RCC 7860 (cell line): ENCODE measurements around the gene ZNF582.
A peak's percentile ranks its signal among the peaks of the same experiment; 100 is the strongest.

ENCODE experiments used
- DNase-seq: peaks from one replicate; pipeline ENCODE4 v3.0.0-alpha.2; 2015; ENCODE audit warnings: low spot score
- FAIRE-seq: peaks from 2 replicates; lab custom pipeline; 2012; peaks lifted over from hg19 to GRCh38; lab: Jason Lieb, UNC

The ZNF582 gene

DNA sequence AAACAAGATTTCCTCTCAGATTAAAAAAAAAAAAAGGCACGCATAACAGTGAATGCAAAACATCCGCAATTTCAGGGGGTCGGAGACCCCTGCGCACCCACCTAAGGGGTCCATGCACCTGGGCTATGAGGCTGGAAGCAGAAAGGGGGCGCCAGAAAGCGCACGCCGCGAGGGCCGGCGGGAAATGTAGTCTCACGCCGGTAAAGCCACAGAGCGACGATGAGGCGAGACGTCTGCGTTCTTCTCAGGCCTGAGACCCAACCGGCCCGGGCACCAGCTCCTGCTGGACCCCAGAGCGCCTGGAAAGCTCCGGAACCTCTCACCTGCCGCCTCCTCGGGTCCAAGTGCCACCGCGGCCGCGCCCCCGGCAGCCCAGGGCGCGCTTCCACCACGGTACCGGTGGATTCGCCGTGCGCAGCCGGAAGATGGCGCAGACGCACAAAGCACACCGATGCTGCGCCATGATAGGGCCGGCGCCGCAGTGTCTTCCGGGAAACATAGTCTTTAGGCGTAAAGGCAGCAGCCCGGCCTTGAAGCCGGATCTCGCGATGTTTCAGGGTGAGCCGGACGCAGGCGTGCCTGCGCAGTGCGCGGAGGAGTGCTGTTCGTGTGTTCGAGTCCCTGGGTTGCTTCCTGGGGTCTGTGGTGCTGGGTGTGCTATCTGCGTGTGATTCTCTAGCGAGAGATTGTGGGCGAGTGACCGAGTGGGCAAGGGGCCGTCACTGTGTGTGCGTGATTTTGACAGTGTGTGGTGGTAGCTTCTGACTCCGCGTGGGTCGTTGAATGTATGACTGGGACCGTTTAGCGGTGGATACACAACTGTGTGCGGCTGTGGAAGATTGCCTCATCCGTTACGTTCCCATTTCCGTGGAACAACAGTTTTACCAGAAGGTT, at the start of gene ZNF582:
TSS of gene ZNF582 (minus strand) at position 416 of the 894 bp plus-strand sequence. CDS start 1,782 bp downstream, outside the sequence.
- DNase-seq (no peak), FAIRE-seq (no peak)

DNA sequence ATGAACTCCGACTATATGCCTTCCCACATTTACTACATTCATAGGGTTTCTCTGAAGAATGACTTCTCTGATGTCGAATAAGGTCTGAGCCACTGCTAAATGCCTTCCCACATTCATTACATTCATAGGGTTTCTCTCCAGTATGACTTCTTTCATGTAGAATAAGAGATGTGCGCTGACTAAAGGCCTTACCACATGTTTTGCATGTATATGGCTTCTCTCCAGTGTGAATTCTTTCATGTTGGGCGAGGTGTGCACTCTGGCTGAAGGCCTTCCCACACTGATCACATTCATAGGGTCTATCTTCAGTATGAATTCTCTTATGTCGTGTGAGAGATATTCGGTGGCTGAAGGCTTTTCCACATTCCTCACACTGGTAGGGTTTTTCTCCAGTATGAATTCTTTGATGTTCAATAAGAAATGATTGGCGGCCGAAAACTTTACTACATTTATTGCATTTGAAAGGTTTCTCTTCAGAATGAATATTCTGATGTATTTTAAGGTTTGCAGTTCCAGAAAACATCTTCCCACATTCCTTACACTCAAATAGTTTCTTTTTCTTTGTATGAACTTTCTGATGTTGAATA, 48.0 kb upstream of the ZNF582 start:
- DNase-seq (no peak), FAIRE-seq (no peak)

DNA sequence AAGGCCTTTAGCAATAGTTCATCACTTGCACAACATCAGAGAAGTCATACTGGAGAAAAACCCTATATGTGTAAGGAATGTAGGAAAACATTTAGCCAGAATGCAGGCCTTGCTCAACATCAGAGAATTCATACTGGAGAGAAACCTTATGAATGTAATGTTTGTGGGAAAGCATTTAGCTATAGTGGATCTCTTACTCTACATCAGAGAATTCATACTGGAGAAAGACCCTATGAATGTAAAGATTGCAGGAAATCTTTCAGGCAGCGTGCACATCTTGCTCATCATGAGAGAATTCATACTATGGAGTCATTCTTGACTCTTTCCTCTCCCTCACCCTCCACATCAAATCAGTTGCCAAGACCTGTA, 30.6 kb upstream of the ZNF582 start:
- DNase-seq (no peak), FAIRE-seq (no peak)

DNA sequence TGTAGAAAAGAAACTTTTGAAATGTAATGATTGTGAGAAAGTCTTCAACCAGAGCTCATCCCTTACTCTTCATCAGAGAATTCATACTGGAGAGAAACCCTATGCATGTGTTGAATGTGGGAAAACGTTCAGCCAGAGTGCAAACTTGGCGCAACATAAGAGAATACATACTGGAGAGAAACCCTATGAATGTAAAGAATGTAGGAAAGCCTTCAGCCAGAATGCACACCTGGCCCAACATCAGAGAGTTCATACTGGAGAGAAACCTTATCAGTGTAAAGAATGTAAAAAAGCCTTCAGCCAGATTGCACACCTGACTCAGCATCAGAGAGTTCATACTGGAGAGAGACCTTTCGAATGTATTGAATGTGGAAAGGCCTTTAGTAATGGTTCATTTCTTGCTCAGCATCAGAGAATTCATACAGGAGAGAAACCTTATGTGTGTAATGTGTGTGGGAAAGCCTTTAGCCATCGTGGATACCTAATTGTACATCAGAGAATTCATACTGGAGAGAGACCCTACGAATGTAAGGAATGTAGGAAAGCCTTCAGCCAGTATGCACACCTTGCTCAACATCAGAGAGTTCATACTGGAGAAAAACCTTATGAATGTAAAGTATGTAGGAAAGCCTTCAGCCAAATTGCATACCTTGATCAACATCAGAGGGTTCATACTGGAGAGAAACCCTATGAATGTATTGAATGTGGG, 30.1 kb upstream of the ZNF582 start:
- DNase-seq (no peak), FAIRE-seq (no peak)

DNA sequence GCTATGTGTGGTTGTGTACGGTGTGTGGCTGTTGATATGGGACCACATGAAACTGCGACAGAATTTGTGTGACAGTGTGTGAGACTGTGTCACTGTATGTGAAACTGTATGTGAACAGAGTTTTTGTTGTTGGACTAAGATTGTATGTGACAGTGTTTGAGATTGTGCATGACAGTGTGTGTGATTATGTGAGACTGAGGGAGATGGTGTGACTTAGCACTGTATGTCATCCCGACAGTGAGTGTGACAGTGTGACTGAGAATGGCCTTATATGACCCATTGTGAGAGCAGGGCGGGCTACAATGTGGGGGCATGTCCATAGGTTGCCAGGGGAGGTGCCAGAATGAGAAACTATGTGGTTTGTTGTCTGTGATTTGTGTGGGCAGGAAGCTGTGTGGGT, 11.7 kb upstream of the ZNF582 start:
- no peak for DNase-seq

DNA sequence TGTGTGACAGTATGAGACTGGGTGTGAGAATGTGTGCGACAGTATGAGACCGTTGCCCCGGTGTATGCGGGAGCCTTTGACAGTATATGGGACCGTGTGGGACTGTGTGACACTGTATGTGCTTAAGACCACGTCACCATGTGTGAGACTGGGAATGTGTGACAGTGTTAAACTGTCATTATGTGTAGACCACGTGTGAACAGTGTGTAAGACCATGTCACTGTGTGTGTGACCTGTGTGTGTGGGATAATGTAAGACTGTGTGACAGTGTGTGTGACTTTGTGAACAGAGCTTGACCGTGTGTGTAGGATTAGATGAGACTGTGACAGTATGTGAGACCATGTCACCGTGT, 11.3 kb upstream of the ZNF582 start:
- DNase-seq (no peak), FAIRE-seq (no peak)

More for the DNA sequence above, 11.7 kb upstream of the ZNF582 start:
- FAIRE-seq: no peak

DNA sequence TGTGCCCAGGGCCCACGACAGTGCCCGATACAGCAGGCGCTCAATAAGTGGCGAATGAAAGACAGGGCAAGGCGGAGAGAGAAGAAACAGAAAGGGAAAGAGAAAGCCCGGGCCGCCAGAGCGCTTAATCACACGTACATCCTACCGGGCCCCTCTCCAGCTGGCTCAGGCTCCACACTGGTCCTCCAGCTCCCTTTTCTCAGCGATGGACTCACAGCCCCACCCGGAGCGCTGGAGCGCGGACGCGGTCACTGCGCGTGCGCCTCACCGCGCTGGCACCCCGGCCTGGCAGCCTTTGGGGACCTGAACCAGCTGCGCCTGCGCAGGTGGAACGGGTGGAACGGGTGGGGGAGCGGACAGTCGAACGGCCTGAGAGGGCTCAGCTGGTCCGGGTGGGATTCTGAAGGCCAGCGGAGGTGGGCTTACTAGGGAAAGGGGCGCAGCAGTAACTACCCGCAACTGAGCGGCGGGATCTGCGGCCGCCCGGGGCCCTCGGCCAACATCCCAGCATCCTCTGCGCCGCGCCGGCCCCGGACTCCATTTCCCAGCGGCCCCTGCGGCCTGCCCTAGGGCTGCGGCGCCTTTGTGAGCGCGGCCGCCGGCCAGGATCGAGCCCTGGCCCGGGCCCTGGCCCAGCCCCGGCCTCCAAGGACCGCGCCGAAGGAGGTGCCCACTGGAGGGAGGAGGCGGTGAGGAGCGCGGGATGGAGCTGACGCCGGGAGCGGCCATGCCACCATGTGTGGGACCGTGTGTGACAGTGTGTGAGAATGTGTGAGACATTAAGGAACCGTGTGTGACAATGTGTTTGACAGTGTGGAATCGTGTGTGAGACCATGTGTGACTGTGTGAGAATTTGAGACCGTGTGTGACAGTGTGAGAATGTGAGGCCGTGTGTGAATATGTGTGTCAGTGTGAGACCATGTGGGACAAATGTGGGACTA, 10.7 kb upstream of the ZNF582 start, which contains the start of gene ZNF583:
TSS of gene ZNF583 (plus strand) at position 569 of the 941 bp plus-strand sequence. CDS start 2,783 bp downstream, outside the sequence.
- DNase-seq (peak; percentile 74), FAIRE-seq (no peak)

DNA sequence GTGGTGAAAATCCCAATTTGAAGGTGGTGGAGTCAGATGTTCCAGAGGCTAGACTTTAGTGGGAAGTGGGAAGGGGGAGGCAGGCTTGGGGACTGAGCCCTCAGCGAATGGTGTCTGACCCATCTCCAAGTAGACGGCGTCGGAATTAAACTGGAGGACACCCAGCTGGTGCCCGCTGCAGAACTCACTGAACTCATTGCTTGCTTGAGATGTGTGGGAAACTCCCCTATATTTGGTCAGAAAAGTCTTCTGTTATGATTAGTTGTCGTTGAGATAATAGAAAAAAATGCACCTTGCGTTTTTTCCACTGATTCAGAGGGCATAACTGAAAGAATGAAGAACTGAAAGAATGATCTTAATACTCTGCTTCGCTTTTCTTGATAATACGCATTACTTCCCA, 9.9 kb upstream of the ZNF582 start:
- FAIRE-seq: no peak
- DNase-seq: no peak

DNA sequence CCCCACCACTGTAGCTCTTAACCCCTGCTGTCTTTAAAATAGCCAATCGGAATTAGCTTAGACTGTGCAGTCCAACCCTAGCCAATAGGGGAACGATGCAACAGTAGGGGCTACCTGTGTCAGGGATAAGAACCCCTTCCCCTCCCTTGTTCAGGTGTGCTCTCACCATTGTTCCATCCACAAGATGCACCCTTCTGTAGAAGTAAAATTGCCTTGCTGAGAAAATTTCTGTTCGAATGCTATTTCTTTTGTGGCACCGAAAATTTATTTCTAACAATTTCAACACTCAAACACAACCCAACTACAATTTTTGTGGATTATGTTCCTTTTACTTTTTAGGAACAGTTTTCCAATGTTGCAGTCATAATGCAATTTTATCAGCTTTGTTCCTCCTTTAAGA, 7.2 kb upstream of the ZNF582 start:
- no peak for FAIRE-seq
- DNase-seq: no peak

DNA sequence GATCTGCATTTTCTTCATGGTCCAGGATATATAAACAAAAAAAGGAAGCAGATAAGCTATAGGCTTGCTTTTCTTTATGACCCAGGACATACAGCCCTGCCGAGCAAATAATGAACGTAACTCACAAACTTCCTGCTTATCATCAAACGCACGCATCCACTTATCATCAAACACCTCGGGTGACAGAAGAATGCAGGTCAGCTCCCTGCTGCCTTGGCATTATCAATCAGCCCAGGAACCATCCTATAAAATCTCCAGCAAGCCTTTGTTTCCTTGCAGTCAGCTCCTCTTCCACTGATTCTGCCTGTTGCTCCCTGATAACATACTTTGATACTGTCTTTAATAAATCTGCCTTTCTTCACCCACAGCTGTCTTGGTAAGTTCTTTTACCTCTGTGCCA, 5.5 kb upstream of the ZNF582 start:
- DNase-seq: no peak
- FAIRE-seq: no peak

DNA sequence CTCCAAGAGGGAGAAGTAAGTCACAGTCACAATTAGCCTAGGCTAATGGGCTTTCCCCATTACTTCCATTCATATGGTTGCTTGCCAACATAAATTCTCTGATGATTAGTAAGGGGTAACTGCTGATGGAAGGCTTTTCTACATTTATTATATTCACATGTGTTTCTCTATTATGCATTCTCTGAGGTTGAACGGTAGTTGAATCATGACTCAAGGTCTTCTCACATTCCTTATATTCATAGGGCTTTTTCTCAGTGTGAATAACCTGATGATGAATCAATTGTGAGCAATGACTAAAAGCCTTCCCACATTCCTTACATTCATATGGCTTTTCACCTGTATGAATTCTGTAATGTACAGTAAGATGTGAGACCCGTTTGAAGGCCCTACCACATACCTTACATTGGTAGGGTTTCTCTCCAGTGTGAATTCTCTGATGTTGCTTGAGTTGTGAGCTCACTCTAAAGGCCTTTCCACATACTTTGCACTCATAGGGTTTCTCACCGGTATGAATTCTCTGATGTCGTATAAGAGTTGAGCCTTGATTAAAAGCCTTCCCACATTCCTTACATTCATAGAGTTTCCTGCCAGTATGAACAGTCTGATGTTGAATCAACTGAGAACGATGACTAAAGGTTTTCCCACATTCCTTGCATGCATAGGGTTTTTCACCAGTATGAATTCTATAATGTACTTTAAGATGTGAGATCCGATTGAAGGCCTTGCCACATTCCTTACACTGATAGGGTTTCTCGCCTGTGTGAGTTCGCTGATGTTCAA, 9.3 kb downstream of the ZNF582 start:
- FAIRE-seq (peak; percentile 69), DNase-seq (peak; percentile 91)

DNA sequence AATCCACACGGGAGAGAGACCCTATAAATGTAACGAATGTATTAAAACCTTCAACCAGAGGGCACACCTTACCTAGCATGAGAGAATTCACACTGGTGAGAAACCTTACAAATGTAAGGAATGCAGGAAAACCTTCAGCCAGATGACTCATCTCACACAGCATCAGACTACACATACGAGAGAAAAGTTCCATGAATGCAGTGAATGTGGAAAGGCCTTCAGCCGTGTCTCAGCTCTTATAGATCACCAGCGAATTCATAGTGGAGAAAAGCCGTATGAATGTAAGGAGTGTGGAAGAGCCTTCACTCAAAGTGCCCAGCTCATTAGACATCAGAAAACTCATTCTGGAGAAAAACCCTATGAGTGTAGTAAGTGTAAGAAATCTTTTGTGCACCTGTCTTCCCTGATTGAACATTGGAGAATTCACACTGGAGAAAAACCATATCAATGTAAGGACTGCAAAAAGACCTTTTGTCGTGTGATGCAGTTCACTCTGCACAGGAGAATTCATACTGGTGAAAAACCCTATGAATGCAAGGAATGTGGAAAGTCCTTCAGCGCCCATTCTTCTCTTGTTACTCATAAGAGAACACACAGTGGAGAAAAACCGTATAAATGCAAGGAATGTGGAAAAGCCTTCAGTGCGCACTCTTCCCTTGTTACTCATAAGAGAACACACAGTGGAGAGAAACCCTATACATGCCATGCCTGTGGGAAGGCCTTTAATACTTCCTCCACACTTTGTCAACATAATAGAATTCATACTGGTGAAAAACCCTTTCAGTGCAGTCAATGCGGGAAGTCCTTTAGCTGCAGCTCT, 16.0 kb downstream of the ZNF582 start:
- FAIRE-seq: no peak
- peak; percentile 65 for DNase-seq

DNA sequence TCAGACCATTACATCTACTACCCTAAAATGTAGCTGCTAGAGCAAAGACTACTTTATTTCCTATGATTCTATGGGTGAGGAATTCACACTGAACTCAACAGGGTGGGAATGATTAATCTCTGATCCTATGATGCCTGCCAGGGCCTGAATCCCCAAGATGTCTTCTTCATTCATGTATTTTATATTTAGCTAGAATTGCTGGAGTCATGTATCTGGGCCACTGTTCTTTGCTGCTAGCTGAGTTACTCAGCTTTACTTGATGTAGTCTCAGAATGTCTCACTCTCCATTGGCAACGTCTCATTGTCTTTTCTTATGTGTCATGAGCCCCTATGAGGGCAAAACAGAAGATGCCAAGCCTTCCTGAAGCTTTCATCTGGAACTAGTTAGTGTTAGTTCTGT, 21.1 kb downstream of the ZNF582 start:
- FAIRE-seq: no peak

DNA sequence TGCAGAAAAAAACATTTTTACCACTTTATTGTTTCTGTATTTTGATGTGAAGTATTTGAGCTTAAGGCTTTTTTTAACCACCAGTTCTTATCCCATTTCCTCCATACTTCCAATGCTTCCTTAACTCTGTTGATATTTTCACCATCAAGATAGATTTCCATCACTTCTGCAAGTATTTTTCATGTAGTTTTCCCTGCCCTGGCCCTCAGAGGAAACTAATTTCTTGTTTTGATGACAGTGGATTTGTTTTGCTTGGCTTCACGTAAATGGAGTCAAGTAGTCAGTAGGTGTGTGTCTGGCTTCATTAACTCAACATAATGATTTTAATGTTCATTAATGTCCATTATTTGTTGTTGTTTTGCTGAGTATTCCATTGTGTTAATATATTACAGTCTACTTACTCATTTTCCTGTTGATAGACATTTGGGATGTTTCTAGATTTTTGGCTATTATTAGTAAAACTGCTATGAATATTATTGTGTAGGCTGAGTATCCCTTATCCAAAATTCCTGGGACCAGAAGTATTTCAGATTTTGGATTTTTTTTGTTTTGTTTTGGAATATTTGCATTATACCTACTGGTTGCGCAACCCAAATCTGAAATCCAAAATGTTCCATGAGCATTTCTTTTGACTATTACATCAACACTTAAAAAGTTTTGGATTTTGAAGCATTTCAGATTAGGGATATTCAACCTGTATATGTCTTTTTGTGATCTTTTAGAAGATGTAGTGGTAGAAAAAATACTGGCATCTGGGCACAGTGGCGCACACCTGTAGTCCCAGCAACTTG, 23.3 kb downstream of the ZNF582 start:
- no peak for DNase-seq
- FAIRE-seq: no peak

More for the DNA sequence above, 21.1 kb downstream of the ZNF582 start:
- no peak for DNase-seq

DNA sequence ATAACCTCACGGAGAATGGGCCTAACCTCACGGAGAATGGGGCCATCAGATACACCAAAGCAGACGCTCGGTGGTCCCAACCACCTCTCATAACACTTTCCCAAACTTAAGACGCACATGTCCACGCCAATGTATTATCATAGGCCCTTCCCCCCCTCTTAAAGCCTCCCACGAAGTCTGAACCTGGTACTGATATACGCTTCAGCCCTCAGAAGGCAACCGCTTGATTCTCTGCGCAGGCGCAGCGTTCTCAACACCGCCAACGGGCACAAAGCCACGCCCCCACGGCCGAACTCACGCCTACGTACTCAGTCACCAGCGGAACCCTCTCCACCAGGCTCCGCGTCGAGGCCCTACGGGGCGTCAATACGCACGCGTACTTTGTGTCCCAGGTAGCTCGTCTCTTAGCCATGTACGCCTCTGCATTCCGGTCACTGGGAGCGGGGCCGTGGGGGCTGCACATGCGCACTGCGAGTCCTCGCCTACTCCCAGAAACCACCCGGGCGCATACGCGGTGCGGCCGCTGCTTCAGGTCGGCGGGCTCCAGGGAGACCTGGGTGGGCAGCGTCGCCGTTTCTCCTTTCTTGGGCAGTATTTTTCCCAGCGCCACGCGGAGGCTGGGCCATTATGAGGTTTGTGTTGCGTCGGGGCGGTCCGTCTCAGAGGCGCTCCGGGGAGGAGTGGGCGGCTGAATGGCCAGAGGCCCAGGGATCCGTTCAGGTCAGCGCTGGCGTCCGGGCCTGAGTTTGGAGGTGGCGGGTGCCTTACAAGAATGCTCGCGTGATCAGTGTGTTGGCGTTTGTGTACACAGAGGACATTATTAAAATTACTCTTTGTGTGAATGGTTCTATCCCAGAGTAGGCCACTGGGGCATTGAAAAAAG, 25.3 kb downstream of the ZNF582 start:
- no peak for DNase-seq
- FAIRE-seq: no peak

DNA sequence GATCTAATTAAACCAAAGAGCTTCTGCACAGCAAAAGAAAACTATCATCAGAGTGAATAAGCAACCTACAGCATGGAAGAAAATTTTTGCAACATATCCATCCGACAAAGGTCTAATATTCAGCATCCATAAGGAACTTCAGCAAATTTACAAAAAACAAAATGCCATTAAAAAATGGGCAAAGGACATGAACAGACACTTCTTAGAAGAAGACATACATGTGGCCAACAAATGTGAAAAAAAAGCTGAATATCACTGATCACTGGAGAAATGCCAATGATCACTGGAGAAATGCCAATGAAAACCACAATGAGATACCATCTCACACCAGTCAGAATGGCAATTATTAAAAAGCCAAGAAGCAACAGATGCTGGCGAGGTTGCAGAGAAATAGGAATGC, 32.5 kb downstream of the ZNF582 start:
- DNase-seq (no peak), FAIRE-seq (no peak)

DNA sequence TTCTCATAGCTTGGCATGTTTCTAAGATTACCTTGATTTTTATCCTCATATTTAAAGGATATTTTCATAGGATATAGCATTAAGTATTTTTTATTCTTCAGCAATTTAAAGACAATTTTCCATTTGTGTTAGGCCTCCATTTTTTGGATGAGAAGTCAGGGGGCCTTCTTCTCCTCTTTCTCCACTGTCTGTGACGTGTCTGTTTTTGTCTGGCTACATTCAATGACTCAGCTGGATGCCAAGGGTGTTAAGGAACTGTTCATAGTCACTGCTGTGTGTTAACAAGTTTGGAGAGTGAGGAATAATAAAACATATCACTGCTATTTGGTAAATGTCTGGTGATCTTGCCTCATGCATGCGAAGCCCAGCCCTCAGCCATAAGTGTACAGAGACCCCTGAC, 36.4 kb downstream of the ZNF582 start:
- FAIRE-seq: no peak
- DNase-seq: no peak
